Measurements from ENCODE around the gene FBXO45. TPM values are rescaled to one million over a fixed set of nuclear protein-coding genes. Genes with fewer than 3 reads are reported as not detected.

The FBXO45 gene
- total and polyA plus RNA-seq, 9 of the 15 experiments (the other 6 are each of a cell fraction or from before 2014, with no cell fraction given) = 15.2 to 52.8 (median 37.0) TPM

DNA sequence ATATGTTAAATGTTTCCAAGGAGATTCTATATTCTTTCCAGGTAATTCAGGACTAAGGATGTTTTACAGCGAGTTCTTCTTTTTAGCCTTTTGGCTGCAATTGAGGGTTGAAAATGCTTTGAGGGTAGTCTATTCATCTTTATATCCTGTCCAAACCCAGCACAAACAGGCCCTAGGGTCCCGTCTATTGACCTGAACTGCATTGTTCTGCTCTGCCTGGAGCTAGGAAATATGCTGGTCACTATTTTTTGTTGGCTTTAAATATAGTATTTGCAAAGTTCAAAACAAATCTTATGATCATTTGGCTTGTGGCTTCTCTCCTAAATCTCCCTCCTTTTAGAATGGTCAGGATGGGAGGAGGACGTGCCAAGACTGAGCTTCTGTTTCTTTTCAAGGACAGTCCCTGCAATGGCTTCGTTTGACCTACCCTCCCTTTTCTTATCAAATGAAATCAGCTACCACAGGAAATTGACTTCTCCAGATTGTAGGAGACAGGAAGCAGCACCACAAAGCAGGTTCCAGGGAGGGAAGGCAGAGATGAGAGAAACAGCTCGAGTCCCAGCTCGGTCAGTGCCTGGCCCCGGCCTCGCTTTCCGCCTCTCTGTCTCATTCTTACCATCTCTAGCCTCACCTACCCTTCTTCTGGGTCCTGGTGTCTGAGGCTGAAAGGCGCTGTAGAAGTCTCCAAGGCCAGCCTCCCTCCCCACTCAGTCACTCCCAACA, 43.5 kb downstream of the FBXO45 start (continued):
- peak; percentile 74 for TF ChIP-seq ZBTB40 (IDR thresholded peaks at IDR 0.05)
- TF ChIP-seq ZBTB40 (CRISPR knock-in tag; IDR thresholded peaks at IDR 0.05) = no peak
- TF ChIP-seq ZNF445 (CRISPR knock-in tag; IDR thresholded peaks at IDR 0.05; ENCODE audit: low read depth) = no peak
- peak in 1 of 2 experiments; percentile 26; a peak in 2 of 4 replicates for TF ChIP-seq RAD21 (CRISPR knock-in tag; conservative IDR thresholded peaks at IDR 0.05 in 1 of 2, IDR thresholded peaks at IDR 0.05 in 1 of 2)
- TF ChIP-seq LEF1 (IDR thresholded peaks at IDR 0.05) = peak; percentile 40; the same call in 1 of the 2 replicates
- peak; percentile 46; the same call in 1 of the 2 replicates for TF ChIP-seq ARID3A (IDR thresholded peaks at IDR 0.05; ENCODE audit: borderline replicate concordance, low read depth, low read length)
- peak; percentile 87 for TF ChIP-seq ESRRA (IDR thresholded peaks at IDR 0.05; ENCODE audit: borderline replicate concordance, low read depth)
- peak; percentile 23; the same call in 1 of the 2 replicates for TF ChIP-seq CXXC5 (CRISPR knock-in tag; IDR thresholded peaks at IDR 0.05)
- TF ChIP-seq VEZF1 (CRISPR knock-in tag; IDR thresholded peaks at IDR 0.05) = peak; percentile 35; the same call in 1 of the 2 replicates
- TF ChIP-seq TRIM24 (IDR thresholded peaks at IDR 0.05) = 0 out of 4 replicates have a peak, but pooled peaks of 1 of the 2 experiments have one; percentile 17
- TF ChIP-seq RBFOX2 (IDR thresholded peaks at IDR 0.05; ENCODE audit: low read depth, low read length) = peak; percentile 42; the same call in 1 of the 2 replicates
- peak; percentile 38; the same call in 1 of the 2 replicates for TF ChIP-seq PHF8 (IDR thresholded peaks at IDR 0.05; ENCODE audit: borderline replicate concordance, low read length)
- TF ChIP-seq POLR2H (tag; IDR thresholded peaks at IDR 0.05; ENCODE audit: low read depth) = peak; percentile 77; the same call in 1 of the 2 replicates
